Fibroblast of lung (primary cell): ENCODE data around the gene RLBP1.

Source experiments
- CTCF ChIP-seq, 2 donors: IDR thresholded peaks in 1 of 2; conservative IDR thresholded peaks in 1 of 2; 1 replicate in 1 of 2; 2 replicates in 1 of 2; pipeline ENCODE4 v1.5.1; 2011 to 2012; ENCODE audit warnings: low read length in 2 of 2, control low read depth in 1 of 2, inconsistent platforms in 1 of 2, low read depth in 1 of 2, mild to moderate bottlenecking in 1 of 2
- EZH2 ChIP-seq: IDR thresholded peaks from 2 replicates; pipeline ENCODE4 v1.5.1; 2012; ENCODE audit warnings: low read length, control low read depth, mild to moderate bottlenecking; ENCODE audit errors: missing control alignments

GRCh38 chr15:89244574-89244903 is 23.2 kb upstream of the RLBP1 start:
- TF ChIP-seq CTCF (conservative IDR thresholded peaks at IDR 0.05 in 1 of 2, IDR thresholded peaks at IDR 0.05 in 1 of 2; ENCODE audit: low read depth in 1 of 2, low read length in 2 of 2) = no peak
- TF ChIP-seq EZH2 = no peak
